ENCODE measurements around the gene HBM. TPM values are rescaled to one million over a fixed set of nuclear protein-coding genes. Genes with fewer than 3 reads are reported as not detected.

Gene HBM
- total and polyA plus RNA-seq, 11 donors: 0.54 to 0.62 (median 0.58) TPM; not detected in 7

- Histone ChIP-seq H3K4me1 (peaks cover 7 to 10% (median 7%) of the 10 kb centered on the region in 12 donors), H3K36me3 (peaks cover 0 to 40% (median 35%) of the 10 kb centered on the region in 9 donors), H3K9me3 (no peaks in the 10 kb centered on the region), H3K4me3 (no peak overlapping the region), H3K27ac (no peak overlapping the region), H3K27me3 (peaks cover 0 to 6% (median 0%) of the 10 kb centered on the region in 9 donors)
- ATAC-seq (no peak), DNase-seq (no peak)
- no peak for TF ChIP-seq POLR2A (IDR thresholded peaks at IDR 0.05)
- no peak for TF ChIP-seq CTCF (IDR thresholded peaks at IDR 0.05)
- WGBS, 4 donors: 63 to 87% (median 84%) methylated on average over 8 to 11 of the region's 11 CpGs
- intact Hi-C loops (cut with DNase I): no loop called here
These were observed 19.9 kb downstream of the HBM start for GRCh38 chr16:185691-186090.

GRCh38 chr16:187330-187729 is 21.6 kb downstream of the HBM start:
- H3K36me3 ChIP-seq: peaks cover 3 to 57% (median 51%) of the 10 kb centered on the region in 9 donors
- H3K4me1 ChIP-seq: no peaks in the 10 kb centered on the region
- intact Hi-C loops (cut with DNase I): no loop called here
- DNase-seq: no peak
- H3K9me3 ChIP-seq: no peaks in the 10 kb centered on the region
- ATAC-seq: no peak
- TF ChIP-seq CTCF (IDR thresholded peaks at IDR 0.05): no peak
- no peak for TF ChIP-seq POLR2A (IDR thresholded peaks at IDR 0.05)
- WGBS, 4 donors: 90 to 99% (median 95%) methylated on average over 8 of the region's 8 CpGs
- H3K27ac ChIP-seq: no peak overlapping the region
- no peak overlapping the region for H3K4me3 ChIP-seq
- H3K27me3 ChIP-seq: no peaks in the 10 kb centered on the region

- intact Hi-C loops (cut with DNase I): no loop called here
- TF ChIP-seq POLR2A (IDR thresholded peaks at IDR 0.05): no peak
- peak in 1 of 12 donors; percentile 8 for TF ChIP-seq CTCF (IDR thresholded peaks at IDR 0.05)
- no peak for ATAC-seq
These were observed 22.9 kb downstream of the HBM start for GRCh38 chr16:188674-189073.

GRCh38 chr16:189604-190186 is 23.9 kb downstream of the HBM start:
- WGBS, 4 donors: 92 to 96% (median 94%) methylated on average over 34 of the region's 34 CpGs
- Histone ChIP-seq H3K4me3 (no peak overlapping the region), H3K9me3 (no peaks in the 10 kb centered on the region), H3K4me1 (no peaks in the 10 kb centered on the region), H3K36me3 (peaks cover 3 to 80% (median 75%) of the 10 kb centered on the region in 9 donors), H3K27ac (no peak overlapping the region), H3K27me3 (no peaks in the 10 kb centered on the region)
- DNase-seq (no peak), ATAC-seq (no peak)
- TF ChIP-seq CTCF (IDR thresholded peaks at IDR 0.05) (no peak), POLR2A (IDR thresholded peaks at IDR 0.05) (no peak)
- intact Hi-C loops (cut with DNase I): no loop called here

More at GRCh38 chr16:188674-189073, 22.9 kb downstream of the HBM start:
- DNase-seq: no peak
- Histone ChIP-seq H3K27me3 (no peaks in the 10 kb centered on the region), H3K27ac (no peak overlapping the region), H3K4me1 (no peaks in the 10 kb centered on the region), H3K9me3 (no peaks in the 10 kb centered on the region), H3K4me3 (no peak overlapping the region), H3K36me3 (peaks cover 3 to 70% (median 64%) of the 10 kb centered on the region in 9 donors)
- WGBS, 4 donors: 70 to 79% (median 75%) methylated on average over 8 of the region's 8 CpGs

Data from heart left ventricle (tissue), 16 donors.